Stimulated activated naive CD8-positive, alpha-beta T cell treated with anti-CD3 and anti-CD28 coated beads, Interleukin-15, amount 100 ng/mL, for 72 hours (primary cell): ENCODE data around the gene HPS4.
A peak's percentile ranks its signal among the peaks of the same experiment; 100 is the strongest.
"Not testable (repeated sequence)": the region's sequence is repeated elsewhere in the genome, so short reads cannot be mapped to it uniquely, and the experiment has no call there.

Source experiments
- ATAC-seq: fragments of 150-1000 bp; cut with Tn5 transposase; 2 replicates; pipeline ENCODE4 v1.10.0; 2021; ENCODE audit warnings: mild to moderate bottlenecking, moderate library complexity
- DNase-seq, 2 donors: peaks; one replicate each; pipeline ENCODE4 v3.0.0; 2021 to 2022
- H3K27ac Mint-ChIP-seq, 2 donors: one replicate each; pipeline ENCODE4 v1.8.0; 2022; ENCODE audit warnings: mild to moderate bottlenecking in 2 of 2, mixed read lengths in 2 of 2, moderate library complexity in 2 of 2
- H3K27me3 Mint-ChIP-seq: one replicate; pipeline ENCODE4 v1.8.0; 2022; ENCODE audit warnings: mixed read lengths
- H3K4me1 Mint-ChIP-seq: one replicate; pipeline ENCODE4 v1.8.0; 2022; ENCODE audit warnings: mild to moderate bottlenecking, mixed read lengths
- H3K4me3 Mint-ChIP-seq, 2 donors: one replicate each; pipeline ENCODE4 v1.8.0; 2022; ENCODE audit warnings: mild to moderate bottlenecking in 2 of 2, mixed read lengths in 2 of 2, moderate library complexity in 1 of 2
- H3K9me3 Mint-ChIP-seq, 2 donors: one replicate each; pipeline ENCODE4 v1.8.0; 2022; ENCODE audit warnings: mixed read lengths in 2 of 2

The HPS4 gene

DNA sequence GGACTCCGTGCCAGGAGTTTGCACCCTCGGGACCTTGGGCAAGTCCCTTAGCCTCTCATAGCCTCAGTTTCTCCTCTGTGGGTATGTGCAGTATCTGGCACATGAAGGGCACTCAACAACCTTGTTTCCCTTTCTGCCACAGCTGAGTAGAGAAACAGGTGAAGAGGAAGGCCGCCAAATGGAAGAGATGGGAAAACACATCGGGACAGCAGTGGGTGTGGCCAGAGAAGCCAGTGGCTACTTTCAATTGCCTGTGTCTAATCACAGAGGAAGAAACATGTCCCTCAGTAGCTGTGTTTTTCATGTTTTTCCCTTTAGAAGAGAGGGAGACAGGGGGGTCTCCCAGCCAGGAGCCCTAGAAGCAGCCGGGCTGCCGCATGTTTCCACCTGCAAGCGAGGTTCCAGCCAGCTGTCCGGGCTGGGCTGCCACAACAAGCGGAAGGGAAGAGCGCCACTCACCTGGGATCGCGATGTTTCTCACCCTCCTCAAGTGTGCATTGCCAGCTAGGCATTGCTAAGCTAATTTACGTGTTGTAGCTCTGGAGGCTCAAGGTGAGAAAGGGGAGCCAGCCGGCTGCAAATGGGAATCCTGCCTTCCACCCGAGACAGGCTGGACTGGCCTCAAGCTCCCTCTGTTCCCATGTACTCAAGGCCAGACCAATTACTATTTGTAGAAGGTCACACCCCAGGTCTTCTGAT, 37.9 kb downstream of the HPS4 start:
- ATAC-seq (no peak), DNase-seq (no peak)
- H3K27ac Mint-ChIP-seq: no peak overlapping the region
- no peak overlapping the region for H3K4me3 Mint-ChIP-seq
- no peaks in the 10 kb centered on the region for H3K27me3 Mint-ChIP-seq
- H3K4me1 Mint-ChIP-seq: peaks cover 6% of the 10 kb centered on the region
- H3K9me3 Mint-ChIP-seq: no peaks in the 10 kb centered on the region

- H3K27me3 Mint-ChIP-seq: no peaks in the 10 kb centered on the region
- ATAC-seq (no peak), DNase-seq (no peak)
- H3K27ac Mint-ChIP-seq: no peak overlapping the region
- H3K4me3 Mint-ChIP-seq: no peak overlapping the region
- H3K4me1 Mint-ChIP-seq: peaks cover 6% of the 10 kb centered on the region
- no peaks in the 10 kb centered on the region for H3K9me3 Mint-ChIP-seq
These were observed 38.8 kb downstream of the HPS4 start for GRCh38 chr22:26444777-26445176.

GRCh38 chr22:26443901-26444690, 39.5 kb downstream of the HPS4 start:
- no peak for DNase-seq
- Mint-ChIP-seq H3K9me3 (no peaks in the 10 kb centered on the region), H3K4me1 (peaks cover 6% of the 10 kb centered on the region), H3K27me3 (no peaks in the 10 kb centered on the region), H3K27ac (peak overlapping the region in 1 of 2 donors; percentile 88), H3K4me3 (no peak overlapping the region)
- ATAC-seq: no peak

DNA sequence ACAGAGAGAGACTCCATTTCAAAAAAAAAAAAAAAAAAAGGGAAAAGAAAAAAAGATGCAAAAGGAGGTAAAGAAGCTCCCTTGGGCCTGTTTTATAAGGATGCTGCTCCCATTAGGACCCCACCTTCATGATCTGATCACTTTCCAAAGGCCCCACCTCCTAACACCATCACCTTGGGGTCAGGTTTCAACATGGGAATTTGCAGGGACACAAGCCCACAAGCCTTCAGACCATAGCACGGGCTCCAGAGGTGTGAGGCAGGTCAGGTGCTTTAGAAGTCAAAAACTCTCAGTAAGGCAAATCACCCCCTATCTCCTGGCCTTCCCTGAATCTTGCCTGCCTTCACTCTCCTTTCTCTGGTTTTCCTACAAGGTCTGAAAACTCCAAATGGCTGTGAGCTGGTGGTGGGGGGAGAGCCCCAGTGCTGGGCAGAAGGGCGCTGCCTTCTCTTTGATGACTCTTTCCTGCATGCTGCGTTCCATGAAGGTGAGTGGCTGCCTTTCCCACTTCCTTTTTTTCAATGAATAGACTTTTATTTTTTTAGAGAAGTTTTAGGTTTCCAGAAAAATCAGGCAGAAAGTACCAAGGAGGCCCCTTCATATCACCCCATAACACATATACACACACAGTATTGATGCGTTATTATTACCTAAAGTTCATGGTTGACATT, 41.4 kb downstream of the HPS4 start:
- no peak for DNase-seq
- H3K27me3 Mint-ChIP-seq: no peaks in the 10 kb centered on the region
- peaks cover 2% of the 10 kb centered on the region for H3K4me1 Mint-ChIP-seq
- no peak overlapping the region for H3K4me3 Mint-ChIP-seq
- ATAC-seq: no peak
- H3K9me3 Mint-ChIP-seq: no peaks in the 10 kb centered on the region
- H3K27ac Mint-ChIP-seq: peak overlapping the region in 1 of 2 donors; percentile 75

DNA sequence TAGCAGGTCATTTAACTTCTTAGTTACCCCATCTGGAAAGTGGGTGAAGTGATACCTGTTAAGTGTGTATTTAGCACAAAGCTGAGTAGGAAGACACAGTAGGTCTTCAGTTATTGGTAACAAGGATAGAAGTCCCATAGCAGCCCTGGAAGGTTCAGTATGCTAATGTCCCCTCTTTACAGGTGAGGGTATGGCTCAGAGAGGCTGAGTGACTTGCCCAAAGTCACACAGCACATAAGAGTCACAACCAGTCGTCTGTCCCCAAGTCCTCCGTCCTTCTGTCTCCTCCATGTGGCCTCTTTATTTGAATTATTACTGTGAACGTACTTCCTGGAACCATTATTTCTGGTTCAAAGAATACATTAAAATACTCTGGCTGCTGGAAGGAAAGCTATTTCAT, 44.0 kb downstream of the HPS4 start:
- H3K27ac Mint-ChIP-seq: peak overlapping the region in 1 of 2 donors; percentile 66
- no peaks in the 10 kb centered on the region for H3K9me3 Mint-ChIP-seq
- H3K4me1 Mint-ChIP-seq: peaks cover 26% of the 10 kb centered on the region
- ATAC-seq: no peak
- H3K27me3 Mint-ChIP-seq: no peaks in the 10 kb centered on the region
- H3K4me3 Mint-ChIP-seq: no peak overlapping the region
- DNase-seq: no peak

- DNase-seq, H3K4me3 Mint-ChIP-seq, H3K27ac Mint-ChIP-seq, H3K9me3 Mint-ChIP-seq, ATAC-seq, H3K27me3 Mint-ChIP-seq: not testable (repeated sequence)
- H3K4me1 Mint-ChIP-seq: peaks cover 31% of the 10 kb centered on the region
These were observed 44.8 kb downstream of the HPS4 start for GRCh38 chr22:26438776-26439175.

- H3K27ac Mint-ChIP-seq: no peak overlapping the region
- ATAC-seq (no peak), DNase-seq (no peak)
- no peaks in the 10 kb centered on the region for H3K27me3 Mint-ChIP-seq
- no peaks in the 10 kb centered on the region for H3K9me3 Mint-ChIP-seq
- peaks cover 38% of the 10 kb centered on the region for H3K4me1 Mint-ChIP-seq
- H3K4me3 Mint-ChIP-seq: no peak overlapping the region
These were observed 45.7 kb downstream of the HPS4 start for GRCh38 chr22:26437694-26438392.

DNA sequence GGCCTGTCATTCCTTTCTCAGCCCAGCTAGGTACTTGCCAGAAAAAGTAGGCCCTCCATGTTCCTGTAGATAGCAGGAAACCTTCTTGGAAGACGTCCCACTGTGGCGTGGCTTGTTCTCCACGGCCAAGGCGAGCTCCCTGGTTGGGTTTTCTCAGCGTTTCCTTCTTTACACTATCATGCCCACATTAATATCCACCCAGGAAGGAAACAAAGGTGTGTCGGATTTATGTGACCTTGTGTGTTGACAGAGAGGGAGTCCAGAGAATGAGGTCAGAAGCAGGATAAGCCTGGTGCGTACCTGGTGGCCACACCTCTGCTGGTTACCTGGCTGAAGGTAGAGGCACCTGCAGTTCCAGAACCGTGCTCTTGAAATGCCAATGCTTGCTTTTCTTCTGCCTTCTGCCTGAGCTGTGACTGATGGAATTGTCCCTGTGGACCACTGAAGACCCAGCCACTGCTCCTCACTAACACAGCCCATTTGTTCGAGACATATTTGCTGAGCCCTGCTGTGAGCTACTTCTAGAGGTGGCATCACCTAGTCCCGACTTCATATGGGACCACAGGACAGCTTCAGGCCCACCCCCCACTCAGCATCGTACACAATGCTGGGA, 46.6 kb downstream of the HPS4 start:
- ATAC-seq: no peak

DNA sequence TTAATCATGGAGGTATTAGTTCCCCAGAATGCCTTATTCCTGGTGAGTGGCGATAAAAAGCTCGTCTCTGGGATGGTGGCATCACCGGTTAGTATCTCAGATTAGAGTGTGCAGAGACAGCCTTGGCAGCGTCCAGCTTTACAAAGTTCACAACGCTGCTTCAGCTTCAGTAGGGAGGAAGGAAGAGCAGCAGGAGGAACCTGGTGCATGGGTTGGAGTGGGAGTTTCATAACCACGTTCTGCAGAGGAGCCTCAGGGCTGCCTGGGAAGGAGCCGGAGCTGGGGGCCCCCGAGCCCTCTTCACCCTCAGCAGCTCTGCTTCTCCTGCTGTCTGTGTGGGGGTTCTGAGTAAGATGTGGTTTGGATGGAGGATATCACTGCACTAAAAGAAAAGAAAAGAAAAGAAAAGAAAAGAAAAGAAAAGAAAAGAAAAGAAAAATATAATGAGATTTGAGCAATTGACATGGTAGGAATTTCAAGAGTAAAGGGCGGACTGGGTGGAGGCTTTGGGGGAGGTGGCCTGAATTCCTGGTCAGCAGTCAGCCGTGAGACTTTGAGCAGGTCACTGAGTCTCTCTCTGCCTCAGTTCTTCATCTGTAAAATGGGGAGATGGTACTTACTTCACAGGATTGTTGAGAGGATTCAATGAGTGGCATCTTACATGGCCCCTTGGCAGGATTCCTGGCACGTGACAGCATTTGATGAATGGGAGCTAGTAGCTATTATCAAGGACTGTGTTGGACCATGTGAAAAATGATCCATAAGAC, 48.1 kb downstream of the HPS4 start:
- no peaks in the 10 kb centered on the region for H3K9me3 Mint-ChIP-seq
- DNase-seq: no peak
- ATAC-seq: no peak
- peak overlapping the region; percentile 36 to 48 for H3K4me3 Mint-ChIP-seq
- peak overlapping the region in 1 of 2 donors; percentile 74 for H3K27ac Mint-ChIP-seq
- H3K27me3 Mint-ChIP-seq: no peaks in the 10 kb centered on the region
- H3K4me1 Mint-ChIP-seq: peaks cover 62% of the 10 kb centered on the region

More for the DNA sequence above, 46.6 kb downstream of the HPS4 start:
- H3K4me1 Mint-ChIP-seq: peaks cover 47% of the 10 kb centered on the region
- H3K9me3 Mint-ChIP-seq: no peaks in the 10 kb centered on the region
- H3K27me3 Mint-ChIP-seq: no peaks in the 10 kb centered on the region
- no peak overlapping the region for H3K4me3 Mint-ChIP-seq
- no peak for DNase-seq
- H3K27ac Mint-ChIP-seq: no peak overlapping the region

GRCh38 chr22:26433805-26434204, 49.8 kb downstream of the HPS4 start:
- ATAC-seq: no peak
- Mint-ChIP-seq H3K9me3 (no peaks in the 10 kb centered on the region), H3K27ac (no peak overlapping the region), H3K27me3 (no peaks in the 10 kb centered on the region), H3K4me1 (peaks cover 71% of the 10 kb centered on the region), H3K4me3 (no peak overlapping the region)
- DNase-seq: no peak

DNA sequence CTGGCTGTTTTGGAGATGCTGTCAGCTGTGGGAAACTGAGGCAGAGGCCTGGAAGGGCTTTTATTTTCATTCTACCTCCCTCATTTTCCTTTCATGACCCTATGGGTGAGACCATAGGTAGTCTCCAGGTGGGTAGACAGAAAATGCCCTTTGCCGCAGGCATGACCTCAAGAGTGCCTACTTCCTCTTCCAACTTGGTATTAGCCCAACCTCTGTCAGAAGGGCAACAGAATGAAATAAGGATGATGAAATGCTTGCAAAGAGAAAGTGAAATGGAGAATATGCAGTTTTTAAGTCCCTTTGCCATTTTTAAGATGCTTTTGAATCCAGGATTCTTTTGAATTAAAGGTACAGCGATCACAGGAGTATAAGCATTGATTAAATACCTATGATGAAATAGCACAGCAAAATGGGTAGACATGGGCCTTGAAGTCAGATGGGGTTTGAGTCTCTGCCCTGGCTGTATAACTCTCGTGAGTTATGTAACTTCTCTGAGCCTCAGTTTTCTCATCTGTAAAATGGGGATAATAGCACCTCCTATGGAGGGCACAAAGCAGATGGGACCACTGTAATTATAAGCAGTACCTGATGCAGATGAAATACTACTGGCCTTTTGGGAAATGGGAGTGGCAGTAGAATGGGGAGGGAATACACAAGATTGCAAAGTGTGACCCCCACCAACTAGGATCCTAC, 50.8 kb downstream of the HPS4 start:
- H3K27me3 Mint-ChIP-seq: no peaks in the 10 kb centered on the region
- peak overlapping the region; percentile 86 to 87 for H3K4me3 Mint-ChIP-seq
- H3K4me1 Mint-ChIP-seq: peaks cover 80% of the 10 kb centered on the region
- no peaks in the 10 kb centered on the region for H3K9me3 Mint-ChIP-seq
- DNase-seq (peak in 1 of 2 donors; percentile 23), ATAC-seq (no peak)
- peak overlapping the region; percentile 55 to 80 for H3K27ac Mint-ChIP-seq

GRCh38 chr22:26431261-26431995, 52.2 kb downstream of the HPS4 start:
- ATAC-seq (no peak), DNase-seq (no peak)
- Mint-ChIP-seq H3K9me3 (no peaks in the 10 kb centered on the region), H3K4me1 (peaks cover 79% of the 10 kb centered on the region), H3K27ac (peak overlapping the region in 1 of 2 donors; percentile 71), H3K4me3 (peak overlapping the region; percentile 86 to 87), H3K27me3 (peaks cover 8% of the 10 kb centered on the region)

- DNase-seq: peak; percentile 21 to 22
- H3K27me3 Mint-ChIP-seq: peaks cover 8% of the 10 kb centered on the region
- peak overlapping the region in 1 of 2 donors; percentile 6 for H3K27ac Mint-ChIP-seq
- no peak for ATAC-seq
- peaks cover 71% of the 10 kb centered on the region for H3K4me1 Mint-ChIP-seq
- no peaks in the 10 kb centered on the region for H3K9me3 Mint-ChIP-seq
- H3K4me3 Mint-ChIP-seq: peak overlapping the region; percentile 86 to 87
These were observed 53.0 kb downstream of the HPS4 start for GRCh38 chr22:26430600-26430999.
